HTR-8/SVneo (cell line): ENCODE results near the gene NWD2.
"Not testable (repeated sequence)": the region's sequence is repeated elsewhere in the genome, so short reads cannot be mapped to it uniquely, and the experiment has no call there.

Experiments used
- DNase-seq: peaks from one replicate; pipeline ENCODE4 v3.0.0; 2011; ENCODE audit warnings: low spot score, mixed read lengths; ENCODE audit not compliant: insufficient read length
- FAIRE-seq: peaks from 2 replicates; lab custom pipeline; 2011; peaks lifted over from hg19 to GRCh38; lab: Jason Lieb, UNC

NWD2 gene

DNA sequence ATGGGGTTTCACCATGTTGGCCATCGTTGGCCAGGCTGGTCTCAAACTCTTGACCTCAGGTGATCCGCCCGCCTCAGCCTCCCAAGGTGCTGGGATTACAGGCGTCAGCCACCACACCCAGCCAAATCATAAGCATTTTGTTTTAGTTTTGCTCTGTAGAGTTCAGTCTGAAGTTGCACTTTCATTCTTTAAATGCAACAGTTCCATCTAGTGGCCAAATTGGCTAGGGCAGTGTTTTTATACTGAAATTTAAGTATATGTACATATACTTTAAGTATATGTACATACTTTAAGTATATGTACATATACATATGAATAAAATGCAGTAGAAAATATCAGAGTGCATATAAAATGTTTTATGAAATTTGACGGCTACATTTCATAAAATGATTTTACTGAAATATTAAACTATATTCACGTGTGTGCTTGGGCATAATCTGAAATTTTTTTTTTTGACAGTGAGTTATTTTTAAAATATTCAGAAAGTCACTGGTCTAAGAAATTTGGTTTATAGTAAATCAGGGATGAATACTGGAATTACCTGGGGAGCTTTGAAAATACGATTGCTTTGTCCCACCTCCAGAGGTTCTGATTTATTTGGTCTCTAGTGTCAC lies 145.5 kb downstream of the NWD2 start:
- no peak for FAIRE-seq
- DNase-seq, result peak; percentile 51

DNA sequence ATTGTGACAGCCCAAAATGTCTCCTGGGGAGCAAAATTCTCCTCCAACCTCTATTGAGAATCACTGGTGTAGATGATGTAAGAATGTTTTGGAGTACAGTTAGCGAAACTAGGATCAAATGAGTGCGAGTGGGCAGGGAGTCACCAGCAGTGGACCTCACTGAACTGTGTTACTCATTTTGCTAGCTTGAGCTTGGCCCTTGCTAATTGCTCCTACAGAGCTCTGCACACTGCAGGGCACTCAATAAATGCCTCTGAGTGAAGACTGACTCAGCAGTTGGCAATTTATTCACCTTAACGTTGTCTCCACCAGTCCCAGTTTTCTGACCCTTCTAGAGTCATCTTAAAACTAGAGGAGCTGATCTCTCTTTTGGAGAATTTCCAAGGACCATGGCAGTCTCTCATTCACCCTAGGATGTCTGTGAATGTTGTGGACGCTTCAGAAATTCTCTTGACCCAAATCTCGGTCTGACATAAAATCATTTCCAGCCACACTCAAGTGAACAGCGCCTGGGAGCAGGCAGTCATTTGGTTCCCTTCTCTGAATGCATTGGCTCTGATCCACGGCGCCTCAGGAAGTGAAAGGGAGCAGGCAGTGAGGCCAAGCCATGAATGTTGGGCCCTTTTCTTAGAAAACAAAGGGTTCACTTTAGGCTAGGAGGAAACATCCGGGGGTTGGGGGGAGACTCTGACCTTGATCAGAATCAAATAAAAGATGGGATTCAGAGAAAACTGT lies 148.1 kb downstream of the NWD2 start:
- DNase-seq (no peak), FAIRE-seq (no peak)

DNA sequence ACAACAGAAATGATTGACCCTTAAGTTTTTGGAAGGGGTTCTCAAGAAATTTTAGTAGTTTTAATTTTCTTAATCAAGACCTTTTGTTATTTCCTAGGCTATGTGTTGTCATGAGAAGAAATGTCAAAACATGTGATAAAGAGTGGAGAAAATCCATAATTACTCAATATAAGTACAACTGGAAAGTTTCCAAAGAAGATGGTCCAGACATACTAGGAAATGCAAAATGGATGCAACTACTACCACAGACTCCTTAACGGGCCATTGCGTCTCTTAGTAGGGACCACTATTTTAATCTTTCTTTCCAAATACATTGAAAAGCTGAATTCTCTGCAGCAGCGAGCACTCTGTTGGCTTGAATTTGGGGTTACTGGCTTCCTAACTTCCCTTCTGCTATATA lies 148.8 kb downstream of the NWD2 start:
- DNase-seq (no peak), FAIRE-seq (no peak)

DNA sequence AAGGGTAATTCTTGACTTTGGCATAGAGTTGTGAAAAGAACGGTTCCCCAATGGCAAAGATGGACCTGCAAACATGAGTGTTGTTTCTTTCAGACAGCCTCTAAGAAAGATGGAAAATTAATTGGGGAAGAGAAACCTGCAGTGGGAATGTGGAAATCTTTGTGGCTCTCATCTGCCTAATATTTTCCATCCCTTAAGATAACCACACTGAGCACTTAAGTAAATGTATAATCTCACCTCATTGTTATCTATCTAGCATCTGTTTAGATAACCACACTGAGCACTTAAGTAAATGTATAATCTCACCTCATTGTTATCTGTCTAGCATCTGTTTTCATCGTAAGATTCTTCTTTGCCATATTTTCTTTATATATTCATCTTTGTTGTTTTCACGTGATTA lies 149.3 kb downstream of the NWD2 start:
- DNase-seq, result no peak
- FAIRE-seq, result no peak

DNA sequence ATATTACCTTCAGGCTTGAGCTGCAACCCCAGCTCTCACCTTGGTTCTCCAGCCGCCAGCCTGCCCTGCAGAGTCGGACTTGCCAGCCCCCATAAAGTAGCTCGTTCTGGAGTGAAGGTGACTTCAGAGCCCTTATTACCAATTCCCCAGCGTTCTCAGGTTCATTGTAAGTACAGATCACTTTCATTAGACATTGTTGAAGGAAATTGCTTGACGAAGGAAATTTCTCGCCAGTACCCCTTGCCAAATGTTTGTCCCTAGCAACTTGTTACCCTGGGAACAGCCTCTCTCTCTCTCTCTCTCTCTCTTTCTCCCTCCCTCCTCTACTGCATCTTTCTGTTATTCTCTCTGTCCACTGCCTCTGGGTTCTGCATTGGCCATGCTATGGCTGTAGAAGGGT lies 153.0 kb downstream of the NWD2 start:
- no peak for DNase-seq
- FAIRE-seq, result no peak

DNA sequence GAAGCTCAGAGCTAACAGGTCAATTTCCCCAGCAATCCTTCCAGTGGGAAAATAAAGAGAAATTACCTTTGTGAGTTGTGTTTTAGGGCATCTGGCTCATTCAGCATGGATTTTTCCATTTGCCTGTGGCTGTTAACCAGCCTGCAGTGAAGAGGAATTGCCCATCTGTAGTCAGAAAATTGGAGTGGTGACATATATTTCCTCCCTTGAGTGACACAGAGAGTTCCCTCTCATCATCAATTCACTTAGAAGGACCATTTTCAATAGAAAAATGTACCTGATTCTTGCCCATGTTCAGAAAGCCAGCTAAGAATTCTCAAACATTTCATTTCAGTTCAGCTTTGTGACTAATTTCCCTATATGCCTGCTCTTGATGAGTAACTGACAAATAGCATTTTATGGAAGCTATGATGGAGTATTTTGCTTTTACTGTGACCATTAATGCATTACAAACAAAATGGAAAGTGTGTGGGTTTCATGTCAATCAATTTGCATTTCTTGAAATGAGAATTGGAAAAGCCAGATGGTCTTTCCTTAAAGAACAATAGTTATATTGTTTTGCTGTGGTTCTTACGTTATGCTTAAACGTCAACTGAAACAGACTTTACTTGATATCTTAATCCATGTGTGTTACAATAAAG lies 155.8 kb downstream of the NWD2 start:
- FAIRE-seq (no peak), DNase-seq (no peak)

DNA sequence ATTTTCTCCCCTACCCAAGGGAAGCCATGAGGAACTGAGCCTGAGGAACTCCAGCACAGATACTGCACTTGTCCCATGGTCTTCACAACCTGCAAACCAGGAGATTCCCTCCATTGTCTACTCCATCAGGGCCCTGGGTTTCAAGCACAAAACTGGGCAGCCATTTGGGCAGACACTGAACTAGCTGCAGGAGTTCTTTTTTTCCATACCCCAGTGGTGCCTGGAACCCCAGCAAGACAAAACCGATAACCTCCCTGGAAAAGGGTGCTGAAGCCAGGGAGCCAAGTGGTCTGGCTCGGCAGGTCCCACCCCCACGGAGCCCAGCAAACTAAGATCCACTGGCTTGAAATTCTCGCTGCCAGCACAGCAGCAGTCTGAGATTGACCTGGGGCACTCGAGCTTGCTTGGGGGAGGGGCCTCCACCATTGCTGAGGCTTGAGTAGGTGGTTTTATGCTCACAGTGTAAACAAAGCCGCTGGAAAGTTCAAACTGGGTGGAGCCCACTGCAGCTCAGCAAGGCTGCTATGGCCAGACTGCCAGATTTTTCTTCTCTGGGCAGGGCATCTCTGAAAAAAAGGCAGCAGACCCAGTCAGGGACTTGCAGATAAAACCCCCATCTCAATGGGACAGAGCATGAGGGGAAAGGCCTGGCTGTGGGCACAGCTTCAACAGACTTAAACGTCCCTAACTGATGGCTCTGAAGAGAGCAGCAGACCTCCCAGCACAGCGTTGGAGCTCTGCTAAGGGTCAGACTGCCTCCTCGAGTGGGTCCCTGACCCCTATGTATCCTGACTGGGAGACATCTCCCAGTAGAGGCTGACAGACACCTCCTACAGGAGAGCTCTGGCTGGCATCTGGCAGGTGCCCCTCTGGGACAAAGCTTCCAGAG lies 163.6 kb downstream of the NWD2 start:
- not testable (repeated sequence) for FAIRE-seq

DNA sequence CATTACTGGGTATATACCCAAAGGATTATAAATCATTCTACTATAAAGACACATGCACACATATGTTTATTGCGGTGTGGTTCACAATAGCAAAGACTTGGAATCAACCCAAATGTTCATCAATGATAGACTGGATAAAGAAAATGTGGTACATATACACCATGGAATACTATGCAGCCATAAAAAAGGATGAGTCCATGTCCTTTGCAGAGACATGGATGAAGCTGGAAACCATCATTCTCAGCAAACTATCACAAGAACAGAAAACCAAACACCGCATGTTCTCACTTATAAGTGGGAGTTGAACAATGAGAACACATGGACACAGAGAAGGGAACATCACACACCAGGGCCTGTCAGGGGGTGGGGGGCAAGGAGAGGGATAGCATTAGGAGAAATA lies 169.1 kb downstream of the NWD2 start:
- FAIRE-seq, DNase-seq: not testable (repeated sequence)

More for the DNA sequence above, 163.6 kb downstream of the NWD2 start:
- DNase-seq, result not testable (repeated sequence)

DNA sequence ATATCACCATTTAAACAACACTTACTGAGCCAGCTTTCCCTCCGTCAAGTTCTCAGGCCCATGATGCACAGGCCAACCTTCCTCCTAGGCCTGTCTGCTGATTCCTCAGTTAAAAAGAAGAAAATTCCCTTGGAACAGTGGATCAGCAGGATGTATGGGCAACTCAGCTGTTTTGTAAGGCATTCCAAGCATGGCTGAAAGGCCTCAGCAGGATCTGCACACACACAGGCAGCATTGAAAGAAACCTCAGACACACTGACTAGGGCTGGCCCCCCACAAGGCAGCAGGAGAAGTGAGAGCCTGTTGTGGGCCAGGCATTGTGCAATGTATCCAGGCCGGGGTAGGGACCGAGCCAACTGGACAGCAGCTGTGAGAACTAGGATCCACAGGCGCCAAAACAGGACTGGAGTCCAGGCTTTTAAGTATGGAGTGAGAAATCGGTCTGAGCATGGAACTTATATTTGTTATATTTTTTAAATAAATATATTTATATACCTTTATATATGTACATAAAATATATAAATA lies 171.4 kb downstream of the NWD2 start:
- DNase-seq (no peak), FAIRE-seq (no peak)

DNA sequence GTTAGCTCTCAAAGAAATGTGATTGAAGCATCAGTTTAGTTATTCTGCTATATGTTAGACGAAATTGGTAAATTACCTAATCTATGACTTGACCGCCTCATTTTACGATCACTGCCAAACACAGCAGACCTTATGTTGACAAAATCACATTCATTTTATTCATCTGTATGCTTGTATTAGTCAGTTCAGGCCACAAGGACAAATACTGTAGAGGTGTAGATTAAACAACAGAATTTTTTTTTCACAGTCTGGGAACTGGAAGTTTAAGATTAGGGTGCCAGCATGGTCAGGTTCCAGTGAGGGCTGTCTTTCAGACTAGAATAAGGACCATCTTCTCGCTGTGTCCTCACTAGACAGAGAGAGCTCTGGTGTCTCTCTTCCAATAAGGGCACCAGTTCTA lies 177.1 kb downstream of the NWD2 start:
- no peak for DNase-seq
- FAIRE-seq, result no peak

DNA sequence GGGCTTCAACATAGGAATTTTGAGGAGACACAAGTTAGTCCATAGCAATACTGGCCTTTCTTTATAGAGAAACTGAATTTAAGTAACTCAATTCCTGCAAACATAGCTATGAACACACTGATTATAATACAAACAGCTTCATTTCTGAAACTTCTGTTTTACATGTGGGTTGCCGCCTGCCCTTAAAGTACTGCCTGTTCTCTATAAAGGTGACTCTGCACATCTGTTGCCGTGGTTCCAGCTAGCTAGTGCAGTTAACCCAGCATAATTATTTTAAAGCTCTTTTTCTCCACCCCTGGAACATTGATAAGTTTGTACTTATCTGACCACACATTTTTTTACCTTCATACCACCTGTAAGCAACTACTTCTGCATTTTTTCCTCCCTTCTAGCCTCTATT lies 177.6 kb downstream of the NWD2 start:
- DNase-seq (no peak), FAIRE-seq (no peak)

DNA sequence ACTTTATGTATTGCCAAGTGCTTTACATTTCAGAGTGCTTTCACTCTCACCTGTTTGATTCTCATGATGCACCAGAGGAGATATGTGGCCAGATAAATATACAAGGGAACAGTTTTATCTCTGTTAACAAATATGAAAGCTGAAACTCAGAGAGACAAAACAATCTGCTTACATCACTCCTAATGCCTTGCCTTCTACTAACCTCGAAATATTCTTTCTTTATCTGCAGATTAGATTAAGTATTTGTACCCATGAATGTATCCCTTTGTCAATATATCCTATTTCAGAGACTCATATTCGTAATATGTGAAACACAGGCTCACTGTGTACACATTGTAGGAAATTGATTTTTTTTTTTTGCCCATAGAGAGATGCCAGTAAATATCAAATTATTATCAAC lies 178.1 kb downstream of the NWD2 start:
- FAIRE-seq (no peak), DNase-seq (no peak)

DNA sequence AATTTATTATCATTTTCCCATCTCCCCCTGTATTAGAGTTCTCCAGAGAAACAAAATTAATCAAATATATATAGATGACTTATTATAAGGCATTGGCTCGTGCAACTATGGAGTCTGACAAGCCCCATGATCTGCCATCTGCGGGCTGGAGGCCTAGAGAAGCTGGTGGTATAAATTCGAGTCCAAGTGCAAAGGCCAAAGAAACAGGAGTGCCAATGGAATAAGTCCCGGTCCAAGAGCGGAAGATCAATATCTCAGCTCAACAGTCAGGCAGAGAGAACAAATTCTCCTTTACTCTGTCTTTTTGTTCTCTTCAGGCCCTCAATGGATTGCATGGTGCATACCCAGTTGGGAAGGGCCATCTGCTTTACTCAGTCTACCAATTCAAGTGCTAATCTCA lies 178.8 kb downstream of the NWD2 start:
- FAIRE-seq (no peak), DNase-seq (no peak)

DNA sequence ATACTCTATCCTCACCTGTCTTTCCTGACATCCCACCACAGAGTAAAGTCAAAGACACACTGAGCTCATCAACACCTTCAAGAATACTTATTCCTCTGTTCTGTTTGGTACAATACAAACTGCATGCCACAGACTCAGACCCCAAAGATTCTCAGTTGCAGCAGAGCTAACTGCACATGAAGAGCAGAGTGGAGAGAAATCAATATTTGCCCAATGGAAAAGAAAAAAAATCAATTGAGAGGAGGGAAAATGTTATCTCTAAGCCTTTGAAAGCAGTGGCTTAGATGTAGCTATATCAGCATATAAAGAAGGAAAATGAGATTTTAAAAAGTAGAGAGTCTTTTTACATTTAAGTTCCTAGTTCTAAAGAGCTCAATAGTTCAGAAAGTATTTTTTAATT lies 180.2 kb downstream of the NWD2 start:
- no peak for DNase-seq
- no peak for FAIRE-seq

DNA sequence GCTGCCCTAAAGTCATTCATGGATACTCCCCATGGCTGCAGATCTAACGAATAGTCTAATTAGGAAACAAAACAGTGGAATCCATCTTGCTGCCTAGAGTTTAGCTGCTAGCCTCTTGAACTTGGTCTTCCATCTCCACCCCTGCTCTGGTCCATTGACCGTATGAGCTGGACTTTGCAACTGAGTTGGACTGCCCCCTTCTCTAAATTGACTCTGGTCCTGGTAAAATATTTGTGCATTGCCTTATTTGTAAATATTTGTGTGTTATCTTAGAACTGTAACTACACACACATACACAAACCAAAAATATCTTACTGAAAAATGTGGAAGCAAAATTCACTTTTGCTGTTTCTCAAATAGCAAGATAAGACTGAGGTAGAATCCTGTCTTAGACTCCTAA lies 181.3 kb downstream of the NWD2 start:
- FAIRE-seq (no peak), DNase-seq (no peak)

DNA sequence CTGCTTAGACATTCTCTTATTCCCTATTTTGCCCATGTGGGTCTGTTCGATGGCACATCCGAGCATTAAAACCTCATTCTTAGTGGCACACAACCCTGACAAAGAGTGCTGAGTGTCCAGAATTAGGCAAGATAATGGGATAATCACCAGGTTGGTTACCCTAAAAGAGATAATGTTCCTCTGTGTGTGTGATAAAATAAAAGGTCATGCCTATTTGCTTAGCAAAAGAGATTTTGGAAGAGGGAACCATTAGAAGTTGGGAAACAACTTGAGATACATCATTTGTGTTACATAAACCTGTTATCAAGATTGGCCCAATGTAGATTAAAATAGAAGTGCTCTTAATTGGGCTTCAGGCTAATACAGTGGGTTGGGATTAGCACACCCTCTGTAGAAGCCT lies 182.7 kb downstream of the NWD2 start:
- DNase-seq, result no peak
- no peak for FAIRE-seq

DNA sequence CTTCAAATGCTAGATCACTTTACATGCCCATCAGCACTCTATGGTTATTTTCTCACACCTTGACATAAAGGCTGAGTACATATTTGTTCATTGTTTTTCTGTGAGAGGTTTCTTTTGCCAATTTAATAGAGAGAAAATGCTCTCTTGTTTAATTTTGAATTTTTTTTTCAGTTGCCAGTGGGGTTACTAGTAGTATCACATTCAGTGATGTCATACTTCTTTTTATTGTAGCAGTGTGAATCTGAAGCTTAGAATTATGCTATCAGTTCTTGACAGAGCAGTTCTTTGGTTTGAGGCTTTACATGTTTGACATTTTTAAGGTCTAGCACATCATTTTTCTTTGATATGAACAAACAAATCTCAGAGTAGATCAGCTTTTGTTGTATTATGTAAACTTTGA lies 185.4 kb downstream of the NWD2 start:
- no peak for DNase-seq

DNA sequence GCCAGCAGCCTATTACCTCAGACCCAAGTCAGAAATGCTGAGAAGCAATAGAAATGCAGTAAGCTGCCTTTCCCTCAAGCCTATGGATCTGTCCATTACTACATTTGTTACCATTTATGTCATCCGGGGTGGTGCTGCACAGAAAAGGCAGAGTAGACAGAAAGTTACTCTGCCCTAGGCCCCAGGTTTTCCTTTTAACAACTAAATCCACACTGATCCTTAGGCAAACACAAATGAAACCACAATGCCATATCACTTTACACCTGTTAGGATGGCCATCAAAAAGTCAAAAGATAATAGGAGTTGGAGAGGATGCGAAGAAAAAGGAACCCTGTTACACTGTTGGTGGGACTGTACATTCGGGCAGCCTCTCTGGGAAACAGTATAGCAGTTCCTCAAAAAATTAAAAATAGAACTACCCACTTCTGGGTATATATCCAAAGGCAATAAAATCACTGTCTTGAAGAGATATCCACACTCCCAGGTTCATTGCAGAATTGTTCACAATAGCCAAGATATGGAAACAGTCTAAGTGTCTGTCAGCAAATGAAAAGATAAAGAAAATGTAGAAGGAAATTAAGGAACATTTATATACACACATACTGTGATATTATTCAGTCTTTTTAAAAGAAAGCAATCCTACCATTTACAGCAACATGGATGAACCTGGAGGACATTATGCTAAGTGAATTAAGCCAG lies 186.3 kb downstream of the NWD2 start:
- no peak for DNase-seq
- no peak for FAIRE-seq

More for the DNA sequence above, 185.4 kb downstream of the NWD2 start:
- FAIRE-seq, result no peak

DNA sequence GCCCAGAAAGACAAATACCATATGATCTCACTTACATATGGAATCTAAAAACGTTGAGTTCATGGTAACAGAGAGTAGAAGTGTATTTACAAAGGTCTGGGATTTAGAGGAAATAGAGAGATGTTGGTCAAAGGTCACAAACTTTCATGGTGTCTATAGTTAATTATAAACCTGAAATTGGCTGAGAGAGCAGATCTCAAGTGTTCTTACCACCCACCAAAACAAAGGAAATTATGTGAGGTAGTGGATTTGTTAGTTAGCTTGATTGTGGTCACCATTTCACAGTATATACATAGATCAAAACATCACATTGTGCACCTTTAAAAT lies 186.8 kb downstream of the NWD2 start:
- FAIRE-seq, result no peak
- DNase-seq, result no peak

DNA sequence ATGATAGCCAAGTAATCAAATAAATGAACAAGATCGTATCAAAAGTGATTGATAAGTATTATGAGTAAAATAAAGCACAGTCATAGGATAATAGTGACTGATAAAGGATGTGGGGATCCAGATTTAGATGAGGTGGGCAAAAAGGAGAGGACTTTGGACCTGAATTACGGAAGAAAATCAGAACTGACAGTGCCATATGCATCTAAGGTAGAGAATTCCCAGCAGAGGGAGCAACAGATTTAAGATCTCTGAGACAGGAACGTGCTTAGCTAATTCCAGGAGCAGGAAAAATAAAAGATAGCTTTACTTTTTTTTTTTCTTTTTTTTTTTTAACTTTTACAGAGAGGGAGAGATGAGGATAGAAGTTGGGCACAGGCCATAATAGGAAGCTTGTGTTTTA lies 189.9 kb downstream of the NWD2 start:
- FAIRE-seq, result no peak
- peak; percentile 8 for DNase-seq
